A549 (cell line): ENCODE data around the gene TCF7L2. TPM values are rescaled to one million over a fixed set of nuclear protein-coding genes. Genes with fewer than 3 reads are reported as not detected.

Experiments used
- ATAC-seq, 2 experiments: fragments of 200-7000 bp in 1 of 2; fragments of >200 bp in 1 of 2; cut with Nextera tagmentation in 1 of 2; cut with Tn5 transposase in 1 of 2; 3 replicates each; pipeline versions ENCODE4 v1.8.0 to v1.9.1; 2018 to 2020; ENCODE audit warnings: mild to moderate bottlenecking in 1 of 2, moderate library complexity in 1 of 2
- CTCF ChIA-PET: fragments of 300-600 bp; sonication (Branson Sonifier 250); formaldehyde crosslinking; extraction: SDS; loops from one replicate; lab custom pipeline; 2021; ENCODE audit warnings: antibody characterized with exemption, inconsistent platforms; lab: Yijun Ruan, JAX
- POLR2A ChIA-PET: fragments of 350-600 bp; formaldehyde crosslinking; extraction: SDS; loops from one replicate; lab custom pipeline; 2021; ENCODE audit warnings: antibody characterized with exemption, inconsistent platforms; lab: Yijun Ruan, JAX
- DNase-seq, 2 experiments: peaks; one replicate each; pipeline versions ENCODE4 v3.0.0 to v3.0.0-alpha.2; 2011 to 2016; ENCODE audit warnings: low read depth in 1 of 2, low spot score in 1 of 2
- FAIRE-seq: peaks from 2 replicates; lab custom pipeline; 2011; peaks lifted over from hg19 to GRCh38; lab: Jason Lieb, UNC
- H3K27ac ChIP-seq, 2 experiments: fragments of >200 bp; sonication (Bioruptor Twin); formaldehyde crosslinking; 3 replicates each; pipeline ENCODE4 v1.5.1; 2016 to 2017
- H3K4me1 ChIP-seq: fragments of >200 bp; sonication (Bioruptor Twin); formaldehyde crosslinking; 3 replicates; pipeline ENCODE4 v1.6.1; 2016
- H3K4me2 ChIP-seq: fragments of >200 bp; sonication (Bioruptor Twin); formaldehyde crosslinking; 3 replicates; pipeline ENCODE4 v1.6.1; 2016
- H3K4me3 ChIP-seq: fragments of >200 bp; sonication (Bioruptor Twin); formaldehyde crosslinking; 3 replicates; pipeline ENCODE4 v1.5.1; 2016
- H3K9me3 ChIP-seq: fragments of >200 bp; sonication (Bioruptor Twin); formaldehyde crosslinking; 3 replicates; pipeline ENCODE4 v1.6.1; 2016
- BHLHE40 ChIP-seq: IDR thresholded peaks from 2 replicates; pipeline ENCODE4 v1.6.1; 2012; ENCODE audit warnings: low read depth, low read length, inconsistent platforms
- CBX2 ChIP-seq: fragments of 200-600 bp; sonication (generic); IDR thresholded peaks from 2 replicates; pipeline ENCODE4 v1.6.1; 2016; ENCODE audit warnings: low read depth, mild to moderate bottlenecking, borderline replicate concordance
- CBX8 ChIP-seq: fragments of 200-600 bp; sonication (generic); IDR thresholded peaks from 2 replicates; pipeline ENCODE4 v1.6.1; 2016
- CEBPB ChIP-seq, 2 experiments: fragments of >200 bp in 1 of 2; sonication (Bioruptor Twin) in 1 of 2; formaldehyde crosslinking in 1 of 2; IDR thresholded peaks; 2 replicates each; pipeline ENCODE4 v1.6.1; 2012 to 2016
- EP300 ChIP-seq, 2 experiments: fragments of >200 bp; sonication (Bioruptor Twin); formaldehyde crosslinking; IDR thresholded peaks; 2 replicates in 1 of 2; 3 replicates in 1 of 2; pipeline ENCODE4 v1.6.1; 2016 to 2017
- FOSL2 ChIP-seq, 2 experiments: fragments of 450-650 bp in 1 of 2; fragments of >200 bp in 1 of 2; sonication (Bioruptor Twin) in 1 of 2; formaldehyde crosslinking; IDR thresholded peaks; 2 replicates each; pipeline versions ENCODE4 v1.5.0 to v1.6.1; 2016 to 2020; ENCODE audit warnings: mild to moderate bottlenecking in 1 of 2, moderate library complexity in 1 of 2
- GATA3 ChIP-seq: IDR thresholded peaks from 2 replicates; pipeline ENCODE4 v1.6.1; 2012; ENCODE audit warnings: borderline replicate concordance
- HEYL ChIP-seq: fragments of 250-450 bp; sonication (Bioruptor Pico); IDR thresholded peaks from 2 replicates; pipeline ENCODE4 v1.8.0; 2021; ENCODE audit warnings: mild to moderate bottlenecking, moderate library complexity
- HOXB13 ChIP-seq: fragments of 250-450 bp; sonication (Bioruptor Pico); IDR thresholded peaks from 2 replicates; pipeline ENCODE4 v1.5.0; 2020; ENCODE audit warnings: low read depth, mild to moderate bottlenecking, moderate library complexity
- JUN ChIP-seq, 2 experiments: fragments of >200 bp; sonication (Bioruptor Twin); formaldehyde crosslinking; IDR thresholded peaks; 2 replicates in 1 of 2; 3 replicates in 1 of 2; pipeline ENCODE4 v1.6.1; 2016 to 2017
- JUNB ChIP-seq: fragments of >200 bp; sonication (Bioruptor Twin); formaldehyde crosslinking; IDR thresholded peaks from 2 replicates; pipeline ENCODE4 v1.6.1; 2016
- KDM5A ChIP-seq: fragments of 200-600 bp; sonication (generic); IDR thresholded peaks from 2 replicates; pipeline ENCODE4 v1.6.1; 2016; ENCODE audit warnings: antibody characterized with exemption, mild to moderate bottlenecking
- MAFK ChIP-seq: fragments of 450-650 bp; IDR thresholded peaks from 2 replicates; pipeline ENCODE4 v1.6.1; 2014; ENCODE audit not compliant: partially characterized antibody
- MAX ChIP-seq: IDR thresholded peaks from 2 replicates; pipeline ENCODE4 v1.6.1; 2012
- MAZ ChIP-seq: fragments of 150-350 bp; IDR thresholded peaks from 2 replicates; pipeline ENCODE4 v1.6.1; 2014; ENCODE audit warnings: antibody characterized with exemption, low read depth, low read length, borderline replicate concordance
- PBX3 ChIP-seq: IDR thresholded peaks from 2 replicates; pipeline ENCODE4 v1.6.1; 2012
- RAD21 ChIP-seq, 2 experiments: fragments of >200 bp in 1 of 2; sonication (Bioruptor Twin) in 1 of 2; formaldehyde crosslinking in 1 of 2; IDR thresholded peaks in 1 of 2; conservative IDR thresholded peaks in 1 of 2; 2 replicates in 1 of 2; 3 replicates in 1 of 2; pipeline ENCODE4 v1.6.1; 2012 to 2018; ENCODE audit warnings: inconsistent platforms in 1 of 2
- RCOR1 ChIP-seq: fragments of 150-350 bp; IDR thresholded peaks from 2 replicates; pipeline ENCODE4 v1.6.1; 2014; ENCODE audit warnings: antibody characterized with exemption, low read length, low read depth
- SMC3 ChIP-seq: fragments of >200 bp; sonication (Bioruptor Twin); formaldehyde crosslinking; IDR thresholded peaks from 3 replicates; pipeline ENCODE4 v1.6.1; 2018; ENCODE audit warnings: inconsistent platforms
- TFCP2L1 ChIP-seq: fragments of 250-450 bp; sonication (Bioruptor Pico); IDR thresholded peaks from 2 replicates; pipeline ENCODE4 v1.5.0; 2021; ENCODE audit warnings: mild to moderate bottlenecking
- ZSCAN20 ChIP-seq: fragments of 250-450 bp; sonication (Bioruptor Pico); IDR thresholded peaks from 2 replicates; pipeline ENCODE4 v1.8.0; 2022; ENCODE audit warnings: mild to moderate bottlenecking, moderate library complexity
- WGBS: methylation state at CpG from one replicate; pipeline ENCODE4 v1.1.6; 2017; ENCODE audit errors: missing lambda C conversion rate; 5-methylcytosine and 5-hydroxymethylcytosine counted together
- polyA plus RNA-seq, 4 experiments: library from polyadenylated mRNA; depleted of rRNA in 3 of 4; stranded (reverse); fragments of >200 nt; fragmentation: RNase III in 1 of 4; extraction: RNeasy Plus Mini Kit Qiagen cat#74134 plus additional on column Dnase treatment in 1 of 4; gene quantifications; 2 replicates in 3 of 4; 3 replicates in 1 of 4; pipeline ENCODE4 v1.2.3, GENCODE V29; 2011 to 2017

TCF7L2 gene
- polyA plus RNA-seq, 2 of the 4 experiments (the other 2 are of a cell fraction) = 11.3 to 14.5 TPM

GRCh38 chr10:113129117-113129516 lies 179.1 kb downstream of the TCF7L2 start:
- Histone ChIP-seq H3K27ac (peak overlapping the region; percentile 73 to 90; a peak in 5 of 6 replicates), H3K9me3 (no peaks in the 10 kb centered on the region), H3K4me3 (no peak overlapping the region), H3K4me1 (peaks cover 79% of the 10 kb centered on the region), H3K4me2 (peak overlapping the region; percentile 19; the same call in 1 of the 3 replicates)
- POLR2A ChIA-PET = interaction anchor here (0.9 kb wide), 1 partner anchor 56 kb away, joined by 5 read pairs; no protein-coding TSS in a partner anchor
- FAIRE-seq (no peak), DNase-seq (no peak), ATAC-seq (no peak)
- CTCF ChIA-PET = interaction anchor here (1.2 to 1.9 kb wide), 4 partner anchors 55 to 564 kb away, joined by 3 to 7 read pairs (median 4); no protein-coding TSS in a partner anchor
- 85% methylated on average over 7 of the region's 7 CpGs for WGBS
- TF ChIP-seq KDM5A (no peak), ZSCAN20 (no peak), SMC3 (no peak), HEYL (no peak), BHLHE40 (no peak), PBX3 (no peak), TFCP2L1 (CRISPR knock-in tag) (no peak), CBX8 (no peak), CBX2 (no peak)

GRCh38 chr10:113130014-113130641 lies 180.1 kb downstream of the TCF7L2 start:
- peaks cover 80% of the 10 kb centered on the region for H3K4me1 ChIP-seq
- DNase-seq (no peak), FAIRE-seq (no peak), ATAC-seq (no peak)
- H3K4me2 ChIP-seq = peak overlapping the region; percentile 57
- CTCF ChIA-PET = interaction anchor here (1.2 to 1.9 kb wide), 4 partner anchors 56 to 654 kb away, joined by 3 to 7 read pairs (median 4); no protein-coding TSS in a partner anchor
- POLR2A ChIA-PET = no interaction called here
- H3K4me3 ChIP-seq = no peak overlapping the region
- no peak for TF ChIP-seq SMC3
- 75% methylated on average over 5 of the region's 5 CpGs for WGBS
- no peaks in the 10 kb centered on the region for H3K9me3 ChIP-seq
- peak overlapping the region; percentile 73 to 90 for H3K27ac ChIP-seq

GRCh38 chr10:113131613-113132261 lies 181.7 kb downstream of the TCF7L2 start:
- Histone ChIP-seq H3K4me2 (peak overlapping the region; percentile 57), H3K9me3 (no peaks in the 10 kb centered on the region), H3K4me1 (peaks cover 68% of the 10 kb centered on the region), H3K27ac (peak overlapping the region; percentile 73 to 90), H3K4me3 (no peak overlapping the region)
- WGBS = 42% methylated on average over 10 of the region's 10 CpGs
- DNase-seq (peak in 1 of 2 experiments; percentile 72), ATAC-seq (peak; percentile 51 to 57), FAIRE-seq (peak; percentile 73)
- POLR2A ChIA-PET = no interaction called here
- CTCF ChIA-PET = interaction anchor here (0.6 to 1.7 kb wide), 7 partner anchors 10 to 656 kb away, joined by 3 to 5 read pairs (median 3); no protein-coding TSS in a partner anchor
- no peak for TF ChIP-seq MAZ
- TF ChIP-seq JUN (IDR thresholded peaks at IDR 0.05) = peak in 1 of 2 experiments; percentile 81; a peak in 2 of 5 replicates
- TF ChIP-seq JUNB = peak; percentile 36; the same call in 1 of the 2 replicates
- peak; percentile 91 to 94 for TF ChIP-seq CEBPB (IDR thresholded peaks at IDR 0.05)
- peak; percentile 68 for TF ChIP-seq GATA3
- 0 out of 3 replicates have a peak, but pooled peaks have one; percentile 27 for TF ChIP-seq SMC3
- TF ChIP-seq RAD21 (conservative IDR thresholded peaks at IDR 0.05 in 1 of 2, IDR thresholded peaks at IDR 0.05 in 1 of 2) = peak in 1 of 2 experiments; percentile 20; a peak in 2 of 5 replicates
- TF ChIP-seq MAX = peak; percentile 29; the same call in 1 of the 2 replicates
- no peak for TF ChIP-seq FOSL2 (IDR thresholded peaks at IDR 0.05)
- TF ChIP-seq FOSL2 (CRISPR knock-in tag; IDR thresholded peaks at IDR 0.05) = peak; percentile 10; the same call in 1 of the 2 replicates
- TF ChIP-seq HOXB13 (CRISPR knock-in tag) = no peak
- TF ChIP-seq MAFK = peak; percentile 91
- peak; percentile 53 to 78; a peak in 3 of 5 replicates for TF ChIP-seq EP300 (IDR thresholded peaks at IDR 0.05)
- no peak for TF ChIP-seq RCOR1
